ENCODE results near the gene MTOR. TPM values are rescaled to one million over a fixed set of nuclear protein-coding genes. Genes with fewer than 3 reads are reported as not detected.

MTOR gene
- total and polyA plus RNA-seq, 8 donors, result 6.3 to 42.4 (median 28.6) TPM

DNA sequence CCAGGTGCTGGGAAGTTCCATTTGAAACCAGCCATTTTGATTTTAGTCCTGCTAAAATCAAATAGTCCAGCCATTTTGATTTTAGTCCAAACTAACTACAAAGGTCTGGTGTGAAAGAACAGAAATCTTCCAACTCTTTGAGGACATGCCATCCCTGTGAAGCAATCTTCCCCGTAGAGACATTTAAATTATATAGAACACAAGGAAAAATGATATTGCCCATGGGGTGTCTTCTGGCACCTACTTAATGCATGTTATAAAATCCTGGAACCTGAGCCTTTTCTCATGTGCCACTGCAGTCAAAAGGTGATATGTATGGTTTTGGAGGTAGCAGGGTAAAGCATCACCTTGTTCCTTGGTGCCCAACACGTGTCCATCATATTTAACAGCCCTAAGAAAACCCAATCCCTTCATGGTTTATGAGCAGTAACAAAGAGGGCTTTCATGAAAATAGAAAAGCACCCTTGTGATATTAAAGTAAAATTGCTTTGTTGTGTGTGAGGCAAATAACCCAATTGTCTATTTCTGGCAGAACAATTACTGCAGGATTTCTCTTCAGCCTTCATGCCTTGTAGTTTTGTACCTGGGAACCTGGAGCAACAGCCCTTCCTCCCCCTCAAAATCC is 46.9 kb downstream of the MTOR start:
- TF ChIP-seq EP300 (IDR thresholded peaks at IDR 0.05) (no peak), POLR2AphosphoS5 (IDR thresholded peaks at IDR 0.05) (no peak)
- TF ChIP-seq, protein P1, sequence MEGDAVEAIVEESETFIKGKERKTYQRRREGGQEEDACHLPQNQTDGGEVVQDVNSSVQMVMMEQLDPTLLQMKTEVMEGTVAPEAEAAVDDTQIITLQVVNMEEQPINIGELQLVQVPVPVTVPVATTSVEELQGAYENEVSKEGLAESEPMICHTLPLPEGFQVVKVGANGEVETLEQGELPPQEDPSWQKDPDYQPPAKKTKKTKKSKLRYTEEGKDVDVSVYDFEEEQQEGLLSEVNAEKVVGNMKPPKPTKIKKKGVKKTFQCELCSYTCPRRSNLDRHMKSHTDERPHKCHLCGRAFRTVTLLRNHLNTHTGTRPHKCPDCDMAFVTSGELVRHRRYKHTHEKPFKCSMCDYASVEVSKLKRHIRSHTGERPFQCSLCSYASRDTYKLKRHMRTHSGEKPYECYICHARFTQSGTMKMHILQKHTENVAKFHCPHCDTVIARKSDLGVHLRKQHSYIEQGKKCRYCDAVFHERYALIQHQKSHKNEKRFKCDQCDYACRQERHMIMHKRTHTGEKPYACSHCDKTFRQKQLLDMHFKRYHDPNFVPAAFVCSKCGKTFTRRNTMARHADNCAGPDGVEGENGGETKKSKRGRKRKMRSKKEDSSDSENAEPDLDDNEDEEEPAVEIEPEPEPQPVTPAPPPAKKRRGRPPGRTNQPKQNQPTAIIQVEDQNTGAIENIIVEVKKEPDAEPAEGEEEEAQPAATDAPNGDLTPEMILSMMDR (IDR thresholded peaks at IDR 0.05), result no peak
- peaks cover 48 to 100% (median 98%) of the 10 kb centered on the region in 4 donors for H3K36me3 ChIP-seq
- H3K4me3 ChIP-seq, result no peak overlapping the region
- H3K27me3 ChIP-seq, result no peaks in the 10 kb centered on the region
- DNase-seq, result no peak
- no peaks in the 10 kb centered on the region for H3K9me3 ChIP-seq
- intact Hi-C loops (cut with DNase I; ENCODE audit: low total_unique reads), result no loop called here
- no peak overlapping the region for H3K27ac ChIP-seq
- no peaks in the 10 kb centered on the region for H3K4me1 ChIP-seq
- WGBS, 5 donors, result 92 to 99% (median 97%) methylated on average over 2 of the region's 2 CpGs

DNA sequence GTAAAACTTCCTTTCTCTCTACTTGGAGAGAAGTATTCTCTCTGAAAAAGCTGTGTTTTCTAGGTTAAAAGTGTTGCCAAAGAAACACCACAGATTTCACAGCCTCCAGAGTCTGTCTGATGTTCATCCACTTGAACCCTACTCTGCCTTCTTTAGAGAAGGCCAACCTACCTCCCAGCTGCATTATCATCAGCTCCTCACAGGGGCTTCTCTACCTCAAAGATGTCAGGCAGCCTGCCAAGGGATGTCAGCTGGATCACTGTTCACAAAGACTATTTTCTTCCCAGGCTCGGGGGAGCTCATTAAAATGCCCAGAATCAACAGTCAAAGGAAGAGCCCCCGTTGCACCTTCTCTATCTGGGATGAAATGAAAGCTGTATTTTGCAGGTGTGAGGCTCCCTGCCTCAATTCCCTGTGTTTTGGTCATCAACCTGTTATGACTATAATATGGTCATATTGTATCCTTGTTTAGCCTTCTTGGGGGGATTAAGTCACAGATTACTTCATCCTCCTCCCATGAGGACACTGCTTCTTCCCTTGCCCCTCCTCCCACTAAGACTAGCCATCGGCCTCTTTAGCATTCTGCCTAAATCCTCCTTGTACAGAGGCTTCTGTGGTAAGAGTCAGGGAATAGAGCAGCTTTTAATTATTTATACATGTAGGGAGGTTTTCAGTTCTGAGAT is 47.5 kb downstream of the MTOR start:
- TF ChIP-seq EP300 (IDR thresholded peaks at IDR 0.05) (no peak), POLR2A (IDR thresholded peaks at IDR 0.05) (no peak), POLR2AphosphoS5 (IDR thresholded peaks at IDR 0.05) (no peak)
- TF ChIP-seq, protein P1 (IDR thresholded peaks at IDR 0.05), result no peak
- 72 to 93% (median 88%) methylated on average over 3 of the region's 3 CpGs for WGBS, 5 donors
- no peaks in the 10 kb centered on the region for H3K9me3 ChIP-seq
- no peak overlapping the region for H3K27ac ChIP-seq
- DNase-seq, result no peak
- no peaks in the 10 kb centered on the region for H3K4me1 ChIP-seq
- intact Hi-C loops (cut with DNase I; ENCODE audit: low total_unique reads), result loop anchor here (5.0 kb wide), 1 partner anchor 202 kb away; no protein-coding TSS in a partner anchor
- H3K36me3 ChIP-seq, result peaks cover 50 to 100% (median 99%) of the 10 kb centered on the region in 4 donors
- H3K27me3 ChIP-seq, result no peaks in the 10 kb centered on the region
- H3K4me3 ChIP-seq, result no peak overlapping the region

DNA sequence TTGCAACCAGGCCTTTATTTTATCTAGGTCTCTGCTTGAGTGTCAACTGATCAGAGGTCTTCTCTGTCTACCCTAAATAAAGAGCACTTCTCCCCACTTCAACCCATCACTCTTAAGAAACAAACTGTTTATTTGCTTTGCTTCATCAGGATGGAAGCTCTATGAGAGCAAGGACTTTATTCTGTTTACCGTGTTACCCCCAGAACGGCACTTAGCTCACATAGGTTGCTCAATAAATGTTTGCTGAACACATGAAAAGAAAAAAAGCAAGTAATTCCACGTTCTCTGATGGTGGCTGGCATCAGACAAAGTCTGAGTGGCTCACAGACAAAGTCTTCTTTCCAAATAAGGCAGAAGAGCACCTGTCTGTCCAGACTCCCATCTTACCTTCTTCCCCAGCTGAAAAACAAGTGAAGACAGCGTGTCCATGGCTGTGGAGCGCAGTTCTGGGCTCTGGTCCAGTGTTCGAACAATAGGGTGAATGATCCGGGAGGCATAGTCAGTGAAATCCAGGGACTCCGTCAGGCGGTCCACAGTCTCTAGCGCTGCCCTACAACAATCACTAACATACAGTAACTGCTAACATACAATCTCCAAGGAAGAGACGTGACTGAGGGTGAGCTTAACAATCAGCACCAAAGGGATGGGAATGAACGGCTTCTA is 50.3 kb downstream of the MTOR start:
- Histone ChIP-seq H3K36me3 (peaks cover 51 to 100% (median 99%) of the 10 kb centered on the region in 4 donors), H3K4me1 (no peaks in the 10 kb centered on the region), H3K9me3 (no peaks in the 10 kb centered on the region), H3K27ac (no peak overlapping the region), H3K4me3 (no peak overlapping the region), H3K27me3 (no peaks in the 10 kb centered on the region)
- DNase-seq, result no peak
- intact Hi-C loops (cut with DNase I; ENCODE audit: low total_unique reads), result loop anchor here (5.0 kb wide), 1 partner anchor 205 kb away; no protein-coding TSS in a partner anchor
- WGBS, 5 donors, result 91 to 94% (median 93%) methylated on average over 12 of the region's 12 CpGs
- TF ChIP-seq POLR2A (IDR thresholded peaks at IDR 0.05), result no peak
- TF ChIP-seq POLR2AphosphoS5 (IDR thresholded peaks at IDR 0.05), result no peak
- no peak for TF ChIP-seq EP300 (IDR thresholded peaks at IDR 0.05)

DNA sequence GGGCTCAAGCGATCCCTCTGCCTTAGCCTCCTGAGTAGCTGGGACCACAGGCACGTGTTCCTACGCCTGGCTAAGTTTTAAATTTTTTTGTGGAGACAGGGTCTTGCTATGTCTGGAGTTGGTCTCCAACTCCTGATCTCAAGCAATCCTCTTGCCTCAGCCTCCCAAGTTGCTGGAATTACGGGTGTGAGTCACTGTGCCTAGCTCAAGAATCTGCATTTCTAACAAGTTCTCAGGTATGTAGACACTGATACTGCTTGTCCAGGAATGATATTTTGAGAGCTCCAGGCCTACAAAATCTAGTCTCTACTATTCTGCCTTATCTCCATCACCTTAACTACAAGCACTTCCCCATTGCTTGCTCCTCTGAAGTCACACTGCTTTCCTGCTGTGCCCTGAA is 50.9 kb downstream of the MTOR start:
- H3K9me3 ChIP-seq, result no peaks in the 10 kb centered on the region
- H3K27me3 ChIP-seq, result no peaks in the 10 kb centered on the region
- H3K4me3 ChIP-seq, result no peak overlapping the region
- no peaks in the 10 kb centered on the region for H3K4me1 ChIP-seq
- DNase-seq, result no peak
- WGBS, 5 donors, result 91 to 98% (median 97%) methylated on average over 4 of the region's 4 CpGs
- H3K27ac ChIP-seq, result no peak overlapping the region
- TF ChIP-seq, protein P1 (IDR thresholded peaks at IDR 0.05), result no peak
- no peak for TF ChIP-seq POLR2A (IDR thresholded peaks at IDR 0.05)
- no peak for TF ChIP-seq EP300 (IDR thresholded peaks at IDR 0.05)
- no peak for TF ChIP-seq POLR2AphosphoS5 (IDR thresholded peaks at IDR 0.05)
- peaks cover 53 to 100% (median 99%) of the 10 kb centered on the region in 4 donors for H3K36me3 ChIP-seq
- intact Hi-C loops (cut with DNase I; ENCODE audit: low total_unique reads), result loop anchor here (5.0 kb wide), 1 partner anchor 206 kb away; no protein-coding TSS in a partner anchor

All from stomach (tissue), 9 donors.